ENCODE data around the gene KLC3.

KLC3 gene

GRCh38 chr19:45305007-45305406 is 35.5 kb upstream of the KLC3 start:
- no peak overlapping the region for H2BK12ac ChIP-seq (ENCODE audit: low read length in 2 of 2)
- DNase-seq: no peak

GRCh38 chr19:45305421-45305820 is 35.1 kb upstream of the KLC3 start:
- no peaks in the 10 kb centered on the region for H3K4me1 ChIP-seq (ENCODE audit: control insufficient read depth, insufficient read depth, low read depth, low read length)
- no peak overlapping the region for H3K4me2 ChIP-seq (ENCODE audit: low read length, poor library complexity, severe bottlenecking)
- no peak overlapping the region for H2BK12ac ChIP-seq (ENCODE audit: low read length in 2 of 2)
- peak; percentile 30 for DNase-seq
- no peak overlapping the region for H2BK120ac ChIP-seq (ENCODE audit: low read depth, low read length)
- no peak overlapping the region for H3K14ac ChIP-seq (ENCODE audit: low read length in 2 of 2)
- H3K27me3 ChIP-seq (ENCODE audit: control insufficient read depth in 1 of 2, insufficient read depth in 1 of 2, low read length in 2 of 2): no peaks in the 10 kb centered on the region
- H3K9me3 ChIP-seq (ENCODE audit: control insufficient read depth, low read length): peaks cover 5% of the 10 kb centered on the region
- no peak overlapping the region for H3K27ac ChIP-seq (ENCODE audit: low read length, poor library complexity, severe bottlenecking)
- H3K4me3 ChIP-seq (ENCODE audit: insufficient read depth in 1 of 2, low read depth in 1 of 2, low read length in 2 of 2): no peak overlapping the region
- 31% methylated on average over 5 of the region's 5 CpGs for WGBS
- no peak overlapping the region for H3K4ac ChIP-seq (ENCODE audit: low read depth in 1 of 2, low read length in 2 of 2)
- no peak overlapping the region for H2BK15ac ChIP-seq (ENCODE audit: low read depth, poor library complexity, severe bottlenecking)
- H3K9ac ChIP-seq (ENCODE audit: low read length): no peak overlapping the region
- H3K18ac ChIP-seq (ENCODE audit: low read depth in 1 of 2, low read length in 2 of 2): no peak overlapping the region
- peaks cover 17 to 23% of the 10 kb centered on the region in 2 experiments for H3K36me3 ChIP-seq (ENCODE audit: control insufficient read depth in 1 of 2, insufficient read depth in 2 of 2, low read depth in 1 of 2, low read length in 2 of 2)
- H2AK5ac ChIP-seq (ENCODE audit: low read length, severe bottlenecking): no peak overlapping the region
- no peak overlapping the region for H4K91ac ChIP-seq (ENCODE audit: low read length)
- no peak overlapping the region for H2BK5ac ChIP-seq (ENCODE audit: low read depth, low read length, poor library complexity, severe bottlenecking)
- H2AFZ ChIP-seq (ENCODE audit: low read depth, low read length): no peak overlapping the region
- H4K8ac ChIP-seq (ENCODE audit: low read length): no peak overlapping the region
- H3K23ac ChIP-seq (ENCODE audit: low read length in 2 of 2): no peak overlapping the region
- no peaks in the 10 kb centered on the region for H3K79me1 ChIP-seq (replicated peaks; ENCODE audit: low read length, poor library complexity, severe bottlenecking)

More at GRCh38 chr19:45305007-45305406, 35.5 kb upstream of the KLC3 start:
- Histone ChIP-seq H4K91ac (ENCODE audit: low read length) (no peak overlapping the region), H2BK120ac (ENCODE audit: low read depth, low read length) (no peak overlapping the region), H2AK5ac (ENCODE audit: low read length, severe bottlenecking) (no peak overlapping the region), H2BK15ac (ENCODE audit: low read depth, poor library complexity, severe bottlenecking) (no peak overlapping the region), H3K4ac (ENCODE audit: low read depth in 1 of 2, low read length in 2 of 2) (no peak overlapping the region), H3K18ac (ENCODE audit: low read depth in 1 of 2, low read length in 2 of 2) (no peak overlapping the region), H3K14ac (ENCODE audit: low read length in 2 of 2) (no peak overlapping the region), H3K9me3 (ENCODE audit: control insufficient read depth, low read length) (peaks cover 5% of the 10 kb centered on the region), H2AFZ (ENCODE audit: low read depth, low read length) (no peak overlapping the region), H3K9ac (ENCODE audit: low read length) (no peak overlapping the region), H2BK5ac (ENCODE audit: low read depth, low read length, poor library complexity, severe bottlenecking) (no peak overlapping the region), H4K8ac (ENCODE audit: low read length) (no peak overlapping the region), H3K4me1 (ENCODE audit: control insufficient read depth, insufficient read depth, low read depth, low read length) (no peaks in the 10 kb centered on the region), H3K27me3 (ENCODE audit: control insufficient read depth in 1 of 2, insufficient read depth in 1 of 2, low read length in 2 of 2) (no peaks in the 10 kb centered on the region), H3K23ac (ENCODE audit: low read length in 2 of 2) (no peak overlapping the region), H3K79me1 (replicated peaks; ENCODE audit: low read length, poor library complexity, severe bottlenecking) (no peaks in the 10 kb centered on the region), H3K36me3 (ENCODE audit: control insufficient read depth in 1 of 2, insufficient read depth in 2 of 2, low read depth in 1 of 2, low read length in 2 of 2) (peaks cover 20 to 26% of the 10 kb centered on the region in 2 experiments), H3K4me3 (ENCODE audit: insufficient read depth in 1 of 2, low read depth in 1 of 2, low read length in 2 of 2) (no peak overlapping the region), H3K4me2 (ENCODE audit: low read length, poor library complexity, severe bottlenecking) (no peak overlapping the region), H3K27ac (ENCODE audit: low read length, poor library complexity, severe bottlenecking) (no peak overlapping the region)
- 66% methylated on average over 4 of the region's 4 CpGs for WGBS

- Histone ChIP-seq H3K4me2 (ENCODE audit: low read length, poor library complexity, severe bottlenecking) (no peak overlapping the region), H2AFZ (ENCODE audit: low read depth, low read length) (no peak overlapping the region), H4K8ac (ENCODE audit: low read length) (no peak overlapping the region), H3K79me1 (replicated peaks; ENCODE audit: low read length, poor library complexity, severe bottlenecking) (no peaks in the 10 kb centered on the region), H3K23ac (ENCODE audit: low read length in 2 of 2) (no peak overlapping the region), H4K91ac (ENCODE audit: low read length) (no peak overlapping the region), H3K4me1 (ENCODE audit: control insufficient read depth, insufficient read depth, low read depth, low read length) (no peaks in the 10 kb centered on the region), H3K18ac (ENCODE audit: low read depth in 1 of 2, low read length in 2 of 2) (no peak overlapping the region), H3K4me3 (ENCODE audit: insufficient read depth in 1 of 2, low read depth in 1 of 2, low read length in 2 of 2) (no peak overlapping the region), H3K36me3 (ENCODE audit: control insufficient read depth in 1 of 2, insufficient read depth in 2 of 2, low read depth in 1 of 2, low read length in 2 of 2) (peaks cover 11 to 17% of the 10 kb centered on the region in 2 experiments), H2BK120ac (ENCODE audit: low read depth, low read length) (no peak overlapping the region), H3K14ac (ENCODE audit: low read length in 2 of 2) (no peak overlapping the region), H3K9ac (ENCODE audit: low read length) (no peak overlapping the region), H2AK5ac (ENCODE audit: low read length, severe bottlenecking) (no peak overlapping the region), H2BK5ac (ENCODE audit: low read depth, low read length, poor library complexity, severe bottlenecking) (no peak overlapping the region), H3K4ac (ENCODE audit: low read depth in 1 of 2, low read length in 2 of 2) (no peak overlapping the region), H3K9me3 (ENCODE audit: control insufficient read depth, low read length) (peaks cover 5% of the 10 kb centered on the region), H3K27me3 (ENCODE audit: control insufficient read depth in 1 of 2, insufficient read depth in 1 of 2, low read length in 2 of 2) (no peaks in the 10 kb centered on the region), H3K27ac (ENCODE audit: low read length, poor library complexity, severe bottlenecking) (no peak overlapping the region), H2BK15ac (ENCODE audit: low read depth, poor library complexity, severe bottlenecking) (no peak overlapping the region), H2BK12ac (ENCODE audit: low read length in 2 of 2) (no peak overlapping the region)
- 76% methylated on average over 9 of the region's 9 CpGs for WGBS
- DNase-seq: no peak
Measured at GRCh38 chr19:45306040-45306439, 34.5 kb upstream of the KLC3 start.

- Histone ChIP-seq H3K18ac (ENCODE audit: low read depth in 1 of 2, low read length in 2 of 2) (no peak overlapping the region), H2AFZ (ENCODE audit: low read depth, low read length) (no peak overlapping the region), H4K91ac (ENCODE audit: low read length) (peak overlapping the region; percentile 43), H2BK120ac (ENCODE audit: low read depth, low read length) (no peak overlapping the region), H3K9me3 (ENCODE audit: control insufficient read depth, low read length) (peaks cover 5% of the 10 kb centered on the region), H3K4me3 (ENCODE audit: insufficient read depth in 1 of 2, low read depth in 1 of 2, low read length in 2 of 2) (no peak overlapping the region), H3K27ac (ENCODE audit: low read length, poor library complexity, severe bottlenecking) (no peak overlapping the region), H3K79me1 (replicated peaks; ENCODE audit: low read length, poor library complexity, severe bottlenecking) (no peaks in the 10 kb centered on the region), H3K4me1 (ENCODE audit: control insufficient read depth, insufficient read depth, low read depth, low read length) (peaks cover under 1% of the 10 kb centered on the region), H3K4me2 (ENCODE audit: low read length, poor library complexity, severe bottlenecking) (no peak overlapping the region), H3K4ac (ENCODE audit: low read depth in 1 of 2, low read length in 2 of 2) (no peak overlapping the region), H2AK5ac (ENCODE audit: low read length, severe bottlenecking) (no peak overlapping the region), H3K9ac (ENCODE audit: low read length) (no peak overlapping the region), H2BK5ac (ENCODE audit: low read depth, low read length, poor library complexity, severe bottlenecking) (no peak overlapping the region), H3K14ac (ENCODE audit: low read length in 2 of 2) (no peak overlapping the region), H3K27me3 (ENCODE audit: control insufficient read depth in 1 of 2, insufficient read depth in 1 of 2, low read length in 2 of 2) (no peaks in the 10 kb centered on the region), H4K8ac (ENCODE audit: low read length) (no peak overlapping the region), H2BK12ac (ENCODE audit: low read length in 2 of 2) (no peak overlapping the region), H3K23ac (ENCODE audit: low read length in 2 of 2) (no peak overlapping the region), H2BK15ac (ENCODE audit: low read depth, poor library complexity, severe bottlenecking) (no peak overlapping the region), H3K36me3 (ENCODE audit: control insufficient read depth in 1 of 2, insufficient read depth in 2 of 2, low read depth in 1 of 2, low read length in 2 of 2) (peaks cover 11 to 17% of the 10 kb centered on the region in 2 experiments)
- 86% methylated on average over 18 of the region's 18 CpGs for WGBS
- no peak for DNase-seq
Measured at GRCh38 chr19:45306518-45307027, 34.0 kb upstream of the KLC3 start.
